B cell (primary cell): ENCODE data around the gene SMIM1.

ENCODE experiments used
- EZH2 ChIP-seq: IDR thresholded peaks from 2 replicates; pipeline ENCODE4 v1.6.1; 2012; ENCODE audit warnings: borderline replicate concordance, low read depth, mild to moderate bottlenecking, moderate library complexity, low read length; ENCODE audit not compliant: insufficient read depth, poor library complexity, severe bottlenecking
- TF ChIP-seq, protein P1 (sequence below): fragments of 200-600 bp; IDR thresholded peaks from one replicate; pipeline ENCODE4 v1.8.0; 2022; ENCODE audit warnings: antibody characterized with exemption, mild to moderate bottlenecking

DNA sequence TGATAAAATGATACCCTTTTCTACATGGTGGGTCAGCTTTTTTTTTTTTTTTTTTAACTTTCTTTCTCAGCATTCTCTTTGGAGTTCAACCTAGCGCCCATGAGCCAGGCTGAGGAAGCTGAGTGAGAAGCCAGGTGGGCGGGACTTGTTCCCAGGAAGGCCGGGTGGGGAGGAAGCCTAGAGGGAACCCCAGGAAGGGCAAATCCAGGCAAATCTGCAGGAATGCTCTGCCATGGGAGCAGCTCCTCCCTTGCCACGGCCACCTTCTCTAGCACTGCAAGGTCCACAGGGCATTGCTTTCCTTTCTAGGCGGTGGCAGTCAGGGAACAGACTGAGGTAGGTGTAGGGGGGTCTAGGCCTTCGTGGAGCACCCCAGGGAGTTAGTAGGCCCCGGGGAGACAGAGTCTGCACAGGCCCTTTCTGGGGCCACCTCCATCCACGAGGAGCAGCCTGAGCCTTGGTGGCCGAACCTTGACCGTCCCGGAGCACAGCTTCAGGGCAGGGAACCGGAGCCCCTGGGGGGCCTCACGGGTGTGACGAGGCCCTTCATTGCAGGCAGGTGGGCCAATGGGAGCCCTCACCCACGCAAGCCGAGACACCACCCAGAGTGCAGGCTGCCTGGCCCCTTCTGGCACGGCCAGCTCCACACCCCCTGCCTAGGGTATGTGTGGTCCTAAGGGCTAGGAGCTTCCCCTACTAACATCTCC is 38.5 kb upstream of the SMIM1 start:
- TF ChIP-seq, protein P1, sequence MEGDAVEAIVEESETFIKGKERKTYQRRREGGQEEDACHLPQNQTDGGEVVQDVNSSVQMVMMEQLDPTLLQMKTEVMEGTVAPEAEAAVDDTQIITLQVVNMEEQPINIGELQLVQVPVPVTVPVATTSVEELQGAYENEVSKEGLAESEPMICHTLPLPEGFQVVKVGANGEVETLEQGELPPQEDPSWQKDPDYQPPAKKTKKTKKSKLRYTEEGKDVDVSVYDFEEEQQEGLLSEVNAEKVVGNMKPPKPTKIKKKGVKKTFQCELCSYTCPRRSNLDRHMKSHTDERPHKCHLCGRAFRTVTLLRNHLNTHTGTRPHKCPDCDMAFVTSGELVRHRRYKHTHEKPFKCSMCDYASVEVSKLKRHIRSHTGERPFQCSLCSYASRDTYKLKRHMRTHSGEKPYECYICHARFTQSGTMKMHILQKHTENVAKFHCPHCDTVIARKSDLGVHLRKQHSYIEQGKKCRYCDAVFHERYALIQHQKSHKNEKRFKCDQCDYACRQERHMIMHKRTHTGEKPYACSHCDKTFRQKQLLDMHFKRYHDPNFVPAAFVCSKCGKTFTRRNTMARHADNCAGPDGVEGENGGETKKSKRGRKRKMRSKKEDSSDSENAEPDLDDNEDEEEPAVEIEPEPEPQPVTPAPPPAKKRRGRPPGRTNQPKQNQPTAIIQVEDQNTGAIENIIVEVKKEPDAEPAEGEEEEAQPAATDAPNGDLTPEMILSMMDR: no peak
- TF ChIP-seq EZH2: no peak
